IMR-90 (cell line): ENCODE results near the gene PLCD4. TPM values are rescaled to one million over a fixed set of nuclear protein-coding genes. Genes with fewer than 3 reads are reported as not detected.

Experiments
- ATAC-seq: fragments of 200-7000 bp; cut with Tn5 transposase; 2 replicates; pipeline ENCODE4 v1.9.1; 2020; ENCODE audit warnings: low read depth, mild to moderate bottlenecking, moderate library complexity
- BruUV-seq: library from RNA; stranded (reverse); fragments of 400-500 nt; replicated peaks from 2 replicates; lab custom pipeline; 2021; lab: Mats Ljungman, UMichigan
- CTCF ChIA-PET: fragments of 300-600 bp; formaldehyde crosslinking; extraction: SDS; loops from one replicate; lab custom pipeline; 2021; ENCODE audit warnings: antibody characterized with exemption; lab: Yijun Ruan, JAX
- POLR2A ChIA-PET: fragments of 300-600 bp; sonication (Branson Sonifier 250); formaldehyde crosslinking; loops from one replicate; lab custom pipeline; 2022; ENCODE audit warnings: antibody characterized with exemption; ENCODE audit not compliant: unreplicated experiment; lab: Charles Lee
- DNase-seq: peaks from one replicate; pipeline ENCODE4 v3.0.0; 2013
- H2AFZ ChIP-seq: replicated peaks from 2 replicates; pipeline ENCODE3; 2013; ENCODE audit warnings: low read length, mild to moderate bottlenecking; ENCODE audit not compliant: poor library complexity
- H2AK5ac ChIP-seq: 2 replicates; pipeline ENCODE4 v1.6.1; 2013; ENCODE audit warnings: low read depth, low read length, inconsistent platforms
- H2AK9ac ChIP-seq: replicated peaks from 2 replicates; pipeline ENCODE3; 2013; ENCODE audit warnings: mild to moderate bottlenecking, low read depth, low read length, moderate library complexity; ENCODE audit not compliant: poor library complexity
- H2BK120ac ChIP-seq: 2 replicates; pipeline ENCODE4 v1.6.1; 2013; ENCODE audit warnings: low read depth, low read length, inconsistent platforms
- H2BK15ac ChIP-seq: 3 replicates; pipeline ENCODE4 v1.6.1; 2013; ENCODE audit warnings: low read depth, low read length, inconsistent platforms
- H2BK20ac ChIP-seq: 2 replicates; pipeline ENCODE4 v1.6.1; 2013; ENCODE audit warnings: low read depth, mild to moderate bottlenecking, inconsistent platforms, low read length, moderate library complexity
- H2BK5ac ChIP-seq: 2 replicates; pipeline ENCODE4 v1.6.1; 2013; ENCODE audit warnings: mild to moderate bottlenecking, low read depth, low read length, inconsistent platforms; ENCODE audit not compliant: poor library complexity, severe bottlenecking
- H3K14ac ChIP-seq: replicated peaks from 2 replicates; pipeline ENCODE4 v1.6.1; 2013; ENCODE audit warnings: low read depth, low read length, inconsistent platforms
- H3K18ac ChIP-seq: 2 replicates; pipeline ENCODE4 v1.6.1; 2013; ENCODE audit warnings: low read depth, low read length, control low read depth
- H3K23ac ChIP-seq: 2 replicates; pipeline ENCODE4 v1.6.1; 2013; ENCODE audit warnings: low read depth, low read length, inconsistent platforms
- H3K27ac ChIP-seq: 2 replicates; pipeline ENCODE4 v1.5.1; 2013; ENCODE audit warnings: mild to moderate bottlenecking, control low read depth, low read length; ENCODE audit not compliant: insufficient read depth
- H3K27me3 ChIP-seq: 2 replicates; pipeline ENCODE4 v1.6.1; 2013; ENCODE audit warnings: low read length; ENCODE audit not compliant: control insufficient read depth, insufficient read depth
- H3K36me3 ChIP-seq: 2 replicates; pipeline ENCODE4 v1.6.1; 2013; ENCODE audit warnings: low read length, mixed read lengths; ENCODE audit not compliant: control insufficient read depth, insufficient read depth
- H3K4ac ChIP-seq: 2 replicates; pipeline ENCODE4 v1.6.1; 2013; ENCODE audit warnings: low read depth, low read length, inconsistent platforms
- H3K4me1 ChIP-seq: 2 replicates; pipeline ENCODE4 v1.6.1; 2013; ENCODE audit warnings: low read length, mixed read lengths; ENCODE audit not compliant: control insufficient read depth, insufficient read depth
- H3K4me2 ChIP-seq: 2 replicates; pipeline ENCODE4 v1.6.1; 2013; ENCODE audit warnings: low read depth, mild to moderate bottlenecking, control low read depth, low read length, moderate library complexity
- H3K4me3 ChIP-seq: 2 replicates; pipeline ENCODE4 v1.5.1; 2013; ENCODE audit warnings: low read depth, mild to moderate bottlenecking, control low read depth, low read length, moderate library complexity; ENCODE audit not compliant: insufficient read depth
- H3K56ac ChIP-seq: 2 replicates; pipeline ENCODE4 v1.6.1; 2013; ENCODE audit warnings: low read length, inconsistent platforms; ENCODE audit not compliant: insufficient read depth; ENCODE audit errors: extremely low read depth
- H3K79me1 ChIP-seq, 2 experiments: 2 replicates each; pipeline ENCODE4 v1.6.1; 2013; ENCODE audit warnings: low read length in 2 of 2, inconsistent platforms in 1 of 2, low read depth in 1 of 2
- H3K9ac ChIP-seq: 2 replicates; pipeline ENCODE4 v1.6.1; 2013; ENCODE audit warnings: low read depth, low read length, control low read depth
- H3K9me1 ChIP-seq: 2 replicates; pipeline ENCODE4 v1.6.1; 2013; ENCODE audit warnings: low read length, inconsistent platforms; ENCODE audit not compliant: insufficient read depth
- H3K9me3 ChIP-seq: 2 replicates; pipeline ENCODE4 v1.6.1; 2013; ENCODE audit warnings: low read length; ENCODE audit not compliant: control insufficient read depth, insufficient read depth
- H4K20me1 ChIP-seq: 2 replicates; pipeline ENCODE4 v1.6.1; 2013; ENCODE audit warnings: low read length, inconsistent platforms; ENCODE audit not compliant: insufficient read depth
- H4K5ac ChIP-seq: 2 replicates; pipeline ENCODE4 v1.6.1; 2013; ENCODE audit warnings: mild to moderate bottlenecking, low read depth, low read length, control low read depth
- H4K8ac ChIP-seq, 2 experiments: 2 replicates each; pipeline ENCODE4 v1.6.1; 2013; ENCODE audit warnings: low read depth in 2 of 2, low read length in 2 of 2, control low read depth in 1 of 2, inconsistent platforms in 1 of 2
- H4K91ac ChIP-seq: 2 replicates; pipeline ENCODE4 v1.6.1; 2013; ENCODE audit warnings: low read depth, low read length, inconsistent platforms; ENCODE audit not compliant: insufficient read depth
- BHLHE40 ChIP-seq: fragments of 150-350 bp; IDR thresholded peaks from 2 replicates; pipeline ENCODE4 v1.6.1; 2016; ENCODE audit warnings: mild to moderate bottlenecking, low read depth, low read length
- CEBPB ChIP-seq: IDR thresholded peaks from 2 replicates; pipeline ENCODE4 v1.6.1; 2012; ENCODE audit warnings: low read depth, low read length, improper control_type of control experiment
- CHD1 ChIP-seq: IDR thresholded peaks from 2 replicates; pipeline ENCODE4 v1.6.1; 2012; ENCODE audit warnings: low read depth, low read length, improper control_type of control experiment
- CTCF ChIP-seq: conservative IDR thresholded peaks from 2 replicates; pipeline ENCODE4 v1.5.1; 2012; ENCODE audit warnings: mild to moderate bottlenecking, low read depth, low read length, improper control_type of control experiment
- ELK1 ChIP-seq: fragments of 150-350 bp; IDR thresholded peaks from 2 replicates; pipeline ENCODE4 v1.6.1; 2016; ENCODE audit warnings: low read depth, mild to moderate bottlenecking, low read length, moderate library complexity, borderline replicate concordance
- FOS ChIP-seq: fragments of 150-350 bp; IDR thresholded peaks from 2 replicates; pipeline ENCODE4 v1.6.1; 2016; ENCODE audit warnings: low read depth, low read length
- MAFK ChIP-seq: IDR thresholded peaks from 2 replicates; pipeline ENCODE4 v1.6.1; 2012; ENCODE audit warnings: low read depth, low read length, improper control_type of control experiment
- MAZ ChIP-seq: IDR thresholded peaks from 2 replicates; pipeline ENCODE4 v1.6.1; 2012; ENCODE audit warnings: low read depth, mild to moderate bottlenecking, low read length, improper control_type of control experiment, moderate library complexity, borderline replicate concordance
- MXI1 ChIP-seq: IDR thresholded peaks from 2 replicates; pipeline ENCODE4 v1.6.1; 2012; ENCODE audit warnings: low read depth, mild to moderate bottlenecking, low read length, moderate library complexity, borderline replicate concordance
- NFE2L2 ChIP-seq: fragments of 150-350 bp; IDR thresholded peaks from 2 replicates; pipeline ENCODE4 v1.6.1; 2016; ENCODE audit warnings: low read depth, mild to moderate bottlenecking, low read length
- POLR2A ChIP-seq: IDR thresholded peaks from 2 replicates; pipeline ENCODE4 v1.6.1; 2012; ENCODE audit warnings: mild to moderate bottlenecking, low read depth, low read length
- RAD21 ChIP-seq: IDR thresholded peaks from 2 replicates; pipeline ENCODE4 v1.6.1; 2012; ENCODE audit warnings: low read length, improper control_type of control experiment
- RCOR1 ChIP-seq: IDR thresholded peaks from 2 replicates; pipeline ENCODE4 v1.6.1; 2012; ENCODE audit warnings: mild to moderate bottlenecking, low read length, improper control_type of control experiment; ENCODE audit not compliant: insufficient replicate concordance
- RFX5 ChIP-seq: IDR thresholded peaks from 2 replicates; pipeline ENCODE4 v1.8.0; 2012; ENCODE audit warnings: low read depth, mild to moderate bottlenecking, low read length, moderate library complexity
- SMC3 ChIP-seq: fragments of 150-350 bp; IDR thresholded peaks from 2 replicates; pipeline ENCODE4 v1.6.1; 2016; ENCODE audit warnings: low read depth, mild to moderate bottlenecking, antibody characterized with exemption, low read length, moderate library complexity
- USF2 ChIP-seq: fragments of 150-350 bp; IDR thresholded peaks from 2 replicates; pipeline ENCODE4 v1.6.1; 2017; ENCODE audit warnings: mild to moderate bottlenecking, antibody characterized with exemption, low read length, low read depth
- WGBS, 2 experiments: methylation state at CpG; one replicate each; pipeline versions ENCODE4 v1.1.5 to v1.1.7; 2013; ENCODE audit warnings: missing lambda C conversion rate in 2 of 2; ENCODE audit not compliant: insufficient read length in 1 of 2; ENCODE audit errors: extremely low coverage in 2 of 2; 5-methylcytosine and 5-hydroxymethylcytosine counted together
- dilution Hi-C: fragments of 300-500 bp; cut with HindIII; formaldehyde crosslinking; loops from one replicate; pipeline ENCODE4 v1.14.3; 2018; ENCODE audit warnings: low sequenced_read_pairs; ENCODE audit not compliant: unreplicated experiment
- in situ Hi-C: fragments of 300-500 bp; cut with MboI; formaldehyde crosslinking; loops from 3 replicates; pipeline ENCODE4 v1.14.3; 2019; ENCODE audit warnings: low sequenced_read_pairs, inconsistent platforms, mixed read lengths
- intact Hi-C: fragments of 100-400 bp; cut with micrococcal nuclease; formaldehyde crosslinking; loops from 2 replicates; pipeline ENCODE4 v1.10.0; 2022
- polyA plus RNA-seq, 3 experiments: library from polyadenylated mRNA; depleted of rRNA; stranded (reverse); fragments of >200 nt; gene quantifications; 2 replicates each; pipeline ENCODE4 v1.2.3, GENCODE V29; 2012; ENCODE audit warnings: low replicate concordance in 1 of 3
- total RNA-seq: library from RNA; depleted of rRNA; stranded (reverse); fragments of >200 nt; gene quantifications from 2 replicates; pipeline ENCODE4 v1.2.3, GENCODE V29; 2012

PLCD4 gene
- total and polyA plus RNA-seq, 2 of the 4 experiments (the other 2 are of a cell fraction) = 1.9 to 2.0 TPM

- Histone ChIP-seq H2BK20ac (no peak overlapping the region), H4K8ac (no peak overlapping the region), H2AK9ac (no peak overlapping the region), H2AFZ (no peak overlapping the region), H2AK5ac (no peak overlapping the region), H3K9me3 (no peaks in the 10 kb centered on the region), H3K18ac (no peak overlapping the region), H4K5ac (no peak overlapping the region), H3K79me1 (peaks cover 30 to 35% of the 10 kb centered on the region in 2 experiments), H2BK120ac (no peak overlapping the region), H3K9ac (no peak overlapping the region), H3K4me2 (no peak overlapping the region), H3K27me3 (no peaks in the 10 kb centered on the region), H3K4me3 (no peak overlapping the region), H3K4me1 (peaks cover 3% of the 10 kb centered on the region; the same call in 1 of the 2 replicates), H3K9me1 (peaks cover 8% of the 10 kb centered on the region; the same call in 1 of the 2 replicates), H4K20me1 (no peaks in the 10 kb centered on the region), H4K91ac (no peak overlapping the region), H3K56ac (no peak overlapping the region), H3K23ac (no peak overlapping the region), H3K4ac (no peak overlapping the region), H3K14ac (no peak overlapping the region), H2BK15ac (no peak overlapping the region), H2BK5ac (no peak overlapping the region), H3K27ac (no peak overlapping the region), H3K36me3 (peaks cover 50% of the 10 kb centered on the region)
- DNase-seq = no peak
- 88% methylated on average over 5 of the region's 7 CpGs; no CpG with 5 or more reads in 1 of the 2 experiments for WGBS, 2 experiments
- no peak for ATAC-seq
- BruUV-seq = no TSS peak
- intact Hi-C loops = no loop called here
- in situ Hi-C loops = no loop called here
- ChIA-PET CTCF (no interaction called here), POLR2A (interaction anchor here (0.6 kb wide), 1 partner anchor 60 kb away, joined by 8 read pairs; no protein-coding TSS in a partner anchor)
- TF ChIP-seq MXI1 (no peak), USF2 (no peak), CTCF (no peak), CEBPB (no peak), MAZ (no peak), ELK1 (no peak), SMC3 (no peak), POLR2A (no peak), MAFK (no peak), RAD21 (no peak), NFE2L2 (no peak), RCOR1 (no peak), BHLHE40 (no peak), CHD1 (no peak), RFX5 (no peak), FOS (no peak)
- dilution Hi-C loops = no loop called here
These were observed 54.7 kb downstream of the PLCD4 start for GRCh38 chr2:218662377-218662776.
